Keratinocyte (primary cell): Measurements from ENCODE around the gene SIM2. TPM values are rescaled to one million over a fixed set of nuclear protein-coding genes. Genes with fewer than 3 reads are reported as not detected.

Experiments
- DNase-seq: peaks from one replicate; pipeline ENCODE4 v3.0.0-alpha.2; 2011; ENCODE audit warnings: low read depth, missing footprints, low spot score
- FAIRE-seq: peaks from 2 replicates; lab custom pipeline; 2011; peaks lifted over from hg19 to GRCh38; lab: Jason Lieb, UNC
- H2AFZ ChIP-seq: 2 replicates; pipeline ENCODE4 v1.6.0; 2012; ENCODE audit warnings: low read length, control low read depth, inconsistent platforms; ENCODE audit not compliant: control insufficient read depth
- H3K27ac ChIP-seq: 2 replicates; pipeline ENCODE4 v1.5.1; 2011; ENCODE audit warnings: low read length; ENCODE audit not compliant: control insufficient read depth, insufficient read depth
- H3K27me3 ChIP-seq: 3 replicates; pipeline ENCODE4 v1.6.0; 2011; ENCODE audit warnings: low read length; ENCODE audit not compliant: control insufficient read depth, insufficient read depth; ENCODE audit errors: extremely low read depth
- H3K36me3 ChIP-seq, 2 experiments: 2 replicates in 1 of 2; 3 replicates in 1 of 2; pipeline ENCODE4 v1.5.1; 2011; ENCODE audit warnings: low read length in 2 of 2, mild to moderate bottlenecking in 1 of 2; ENCODE audit not compliant: control insufficient read depth in 2 of 2, insufficient read depth in 2 of 2; ENCODE audit errors: extremely low read depth in 1 of 2
- H3K4me1 ChIP-seq: 3 replicates; pipeline ENCODE4 v1.5.1; 2011; ENCODE audit warnings: low read length; ENCODE audit not compliant: control insufficient read depth, insufficient read depth; ENCODE audit errors: extremely low read depth
- H3K4me2 ChIP-seq: 3 replicates; pipeline ENCODE4 v1.6.0; 2011; ENCODE audit warnings: low read depth, low read length; ENCODE audit not compliant: control insufficient read depth, insufficient read depth; ENCODE audit errors: extremely low read depth
- H3K4me3 ChIP-seq, 3 experiments: fragments of 200-600 bp in 1 of 3; sonication (generic) in 1 of 3; 2 replicates in 2 of 3; 3 replicates in 1 of 3; pipeline ENCODE4 v1.5.1; 2011 to 2016; ENCODE audit warnings: low read length in 3 of 3, mild to moderate bottlenecking in 3 of 3, control low read depth in 2 of 3, inconsistent platforms in 1 of 3, low read depth in 1 of 3, mixed read lengths in 1 of 3, mixed run types in 1 of 3, moderate library complexity in 1 of 3; ENCODE audit not compliant: control insufficient read depth in 2 of 3, insufficient read depth in 2 of 3; ENCODE audit errors: extremely low read depth in 1 of 3
- H3K79me2 ChIP-seq: 2 replicates; pipeline ENCODE4 v1.6.0; 2012; ENCODE audit warnings: low read length; ENCODE audit not compliant: control insufficient read depth, insufficient read depth
- H3K9ac ChIP-seq: 3 replicates; pipeline ENCODE4 v1.6.0; 2011; ENCODE audit warnings: low read length; ENCODE audit not compliant: control insufficient read depth, insufficient read depth; ENCODE audit errors: extremely low read depth
- H3K9me1 ChIP-seq: 3 replicates; pipeline ENCODE4 v1.6.0; 2011; ENCODE audit warnings: low read length; ENCODE audit not compliant: control insufficient read depth, insufficient read depth; ENCODE audit errors: extremely low read depth
- H3K9me3 ChIP-seq: 2 replicates; pipeline ENCODE4 v1.5.1; 2012; ENCODE audit warnings: low read depth, low read length; ENCODE audit not compliant: control insufficient read depth
- H4K20me1 ChIP-seq: 3 replicates; pipeline ENCODE4 v1.6.0; 2011; ENCODE audit warnings: low read length; ENCODE audit not compliant: control insufficient read depth, insufficient read depth; ENCODE audit errors: extremely low read depth
- CTCF ChIP-seq, 3 experiments: IDR thresholded peaks in 1 of 3; conservative IDR thresholded peaks in 1 of 3; optimal IDR thresholded peaks in 1 of 3; 2 replicates in 2 of 3; 3 replicates in 1 of 3; pipeline versions ENCODE3 to v1.5.1; 2011; ENCODE audit warnings: low read length in 3 of 3, mild to moderate bottlenecking in 3 of 3, moderate library complexity in 2 of 3, control low read depth in 1 of 3, inconsistent platforms in 1 of 3; ENCODE audit not compliant: insufficient read depth in 2 of 3; ENCODE audit errors: extremely low read depth in 1 of 3
- EZH2 ChIP-seq: IDR thresholded peaks from one replicate; pipeline ENCODE4 v1.6.1; 2012; ENCODE audit warnings: inconsistent platforms, mild to moderate bottlenecking, low read length, moderate library complexity
- dilution Hi-C: fragments of 300-500 bp; cut with MboI; formaldehyde crosslinking; loops from one replicate; pipeline ENCODE4 v1.7.0; 2020; ENCODE audit warnings: low sequenced_read_pairs; ENCODE audit not compliant: extremely low pct_ligation_motif_present
- polyA plus RNA-seq, 5 experiments: library from polyadenylated mRNA; depleted of rRNA in 3 of 5; stranded (reverse) in 3 of 5; stranded (forward) in 1 of 5; unstranded in 1 of 5; fragments of >200 nt; gene quantifications; 1 replicate in 1 of 5; 2 replicates in 3 of 5; 3 replicates in 1 of 5; pipeline versions ENCODE4 v1.2.1 to v1.2.3, GENCODE V29; 2011 to 2012; ENCODE audit warnings: missing spikeins in 2 of 5, low read depth in 1 of 5, low replicate concordance in 1 of 5

Gene SIM2
- polyA plus RNA-seq, 1 donor (not counting 4 experiments of a cell fraction or from before 2014, with no cell fraction given): 0.05 TPM

- H2AFZ ChIP-seq: no peak overlapping the region
- no peaks in the 10 kb centered on the region for H3K79me2 ChIP-seq
- H3K4me2 ChIP-seq: no peak overlapping the region
- H3K9me3 ChIP-seq: no peaks in the 10 kb centered on the region
- H3K27me3 ChIP-seq: peaks cover 53% of the 10 kb centered on the region
- peaks cover 3% of the 10 kb centered on the region for H3K4me1 ChIP-seq
- H3K36me3 ChIP-seq: no peaks in the 10 kb centered on the region
- H3K9ac ChIP-seq: no peak overlapping the region
- H3K9me1 ChIP-seq: no peaks in the 10 kb centered on the region
- TF ChIP-seq CTCF (optimal IDR thresholded peaks at IDR 0.05 in 1 of 3, IDR thresholded peaks at IDR 0.05 in 1 of 3, conservative IDR thresholded peaks at IDR 0.05 in 1 of 3; ENCODE audit: extremely low read depth in 1 of 3, insufficient read depth in 2 of 3, low read length in 3 of 3): no peak
- no peak for TF ChIP-seq EZH2
- DNase-seq: no peak
- no peak for FAIRE-seq
- H3K4me3 ChIP-seq: no peak overlapping the region
- H4K20me1 ChIP-seq: no peaks in the 10 kb centered on the region
- dilution Hi-C loops: no loop called here
- H3K27ac ChIP-seq: no peak overlapping the region
Observed at GRCh38 chr21:36744560-36745231, 45.8 kb downstream of the SIM2 start.

GRCh38 chr21:36745459-36745858 is 46.5 kb downstream of the SIM2 start:
- no peaks in the 10 kb centered on the region for H3K9me3 ChIP-seq
- no peaks in the 10 kb centered on the region for H3K9me1 ChIP-seq
- no peak for FAIRE-seq
- no peak overlapping the region for H3K9ac ChIP-seq
- DNase-seq: no peak
- no peaks in the 10 kb centered on the region for H3K79me2 ChIP-seq
- no peak overlapping the region for H3K4me2 ChIP-seq
- H3K4me1 ChIP-seq: peaks cover 3% of the 10 kb centered on the region
- H3K4me3 ChIP-seq: no peak overlapping the region
- TF ChIP-seq CTCF (optimal IDR thresholded peaks at IDR 0.05 in 1 of 3, IDR thresholded peaks at IDR 0.05 in 1 of 3, conservative IDR thresholded peaks at IDR 0.05 in 1 of 3; ENCODE audit: extremely low read depth in 1 of 3, insufficient read depth in 2 of 3, low read length in 3 of 3): no peak
- no peak for TF ChIP-seq EZH2
- H2AFZ ChIP-seq: no peak overlapping the region
- H4K20me1 ChIP-seq: no peaks in the 10 kb centered on the region
- no peak overlapping the region for H3K27ac ChIP-seq
- dilution Hi-C loops: no loop called here
- no peaks in the 10 kb centered on the region for H3K36me3 ChIP-seq
- H3K27me3 ChIP-seq: peaks cover 51% of the 10 kb centered on the region
